Fibroblast of skin of left biceps (primary cell): Measurements from ENCODE around the gene PTPN7.
"Not testable (repeated sequence)": the region's sequence is repeated elsewhere in the genome, so short reads cannot be mapped to it uniquely, and the experiment has no call there.

Source experiments
- DNase-seq, 2 experiments: peaks; one replicate each; pipeline ENCODE4 v3.0.0-alpha.2; 2013; ENCODE audit warnings: low read depth in 2 of 2

The PTPN7 gene

DNA sequence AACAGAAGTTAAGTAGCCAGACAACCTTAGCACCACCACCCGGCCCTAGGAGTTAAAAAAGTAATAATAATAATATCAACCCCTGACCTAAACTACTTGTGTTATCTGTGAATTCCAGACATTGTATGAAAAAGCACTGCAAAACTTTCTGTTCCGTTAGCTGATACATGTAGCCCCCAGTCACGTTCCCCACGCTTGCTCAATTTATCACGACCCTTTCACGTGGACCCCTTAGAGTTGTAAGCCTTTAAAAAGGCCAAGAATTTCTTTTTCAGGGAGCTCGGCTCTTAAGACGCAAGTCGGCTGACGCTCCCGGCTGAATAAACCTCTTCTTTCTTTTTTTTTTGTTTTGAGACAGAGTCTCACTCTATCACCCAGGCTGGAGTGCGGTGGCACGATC, 6.7 kb upstream of the PTPN7 start:
- DNase-seq: not testable (repeated sequence)

DNA sequence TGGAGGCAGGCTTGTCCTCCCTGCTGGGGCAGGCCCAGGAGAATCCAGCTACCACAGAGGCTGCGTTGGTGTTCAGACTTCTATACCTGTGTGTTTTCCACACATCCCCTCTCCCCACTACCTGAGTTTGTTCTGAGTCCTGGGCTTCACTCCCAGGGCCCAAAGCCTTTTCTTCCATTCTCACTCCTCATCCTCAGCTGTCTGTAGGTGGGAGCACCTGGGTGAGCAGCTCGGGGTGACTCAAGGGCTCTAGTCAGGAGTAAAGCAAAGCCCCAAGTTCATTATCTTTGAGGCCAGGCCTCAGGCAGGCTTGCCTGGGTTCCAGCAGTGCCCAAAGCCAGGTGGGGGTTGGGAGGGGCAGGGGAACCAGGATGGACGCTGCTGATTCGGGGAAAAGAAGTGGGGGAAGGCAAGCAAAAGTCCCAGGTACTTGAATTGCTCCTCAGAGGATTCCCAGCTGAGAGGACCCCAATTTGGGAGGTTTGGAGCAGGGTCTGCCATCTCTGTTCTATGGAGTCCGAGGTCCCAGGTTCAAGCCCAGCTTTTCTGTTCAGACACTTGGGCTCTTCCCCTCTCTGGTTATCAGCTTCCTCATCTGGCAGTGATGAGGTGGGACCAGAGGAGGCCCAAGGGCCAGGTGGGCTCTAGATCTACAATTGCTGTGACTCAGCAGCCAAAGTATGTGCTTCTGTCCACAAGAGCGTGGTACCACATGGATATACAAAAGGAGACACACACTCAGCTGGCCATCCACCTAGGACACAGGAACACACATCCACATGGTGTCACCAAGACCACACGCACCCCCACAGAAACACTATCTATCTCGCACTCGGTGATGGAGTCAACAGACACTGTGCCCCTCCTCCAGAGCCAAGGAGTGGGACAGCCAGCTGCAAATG, 5.8 kb upstream of the PTPN7 start:
- DNase-seq: no peak

DNA sequence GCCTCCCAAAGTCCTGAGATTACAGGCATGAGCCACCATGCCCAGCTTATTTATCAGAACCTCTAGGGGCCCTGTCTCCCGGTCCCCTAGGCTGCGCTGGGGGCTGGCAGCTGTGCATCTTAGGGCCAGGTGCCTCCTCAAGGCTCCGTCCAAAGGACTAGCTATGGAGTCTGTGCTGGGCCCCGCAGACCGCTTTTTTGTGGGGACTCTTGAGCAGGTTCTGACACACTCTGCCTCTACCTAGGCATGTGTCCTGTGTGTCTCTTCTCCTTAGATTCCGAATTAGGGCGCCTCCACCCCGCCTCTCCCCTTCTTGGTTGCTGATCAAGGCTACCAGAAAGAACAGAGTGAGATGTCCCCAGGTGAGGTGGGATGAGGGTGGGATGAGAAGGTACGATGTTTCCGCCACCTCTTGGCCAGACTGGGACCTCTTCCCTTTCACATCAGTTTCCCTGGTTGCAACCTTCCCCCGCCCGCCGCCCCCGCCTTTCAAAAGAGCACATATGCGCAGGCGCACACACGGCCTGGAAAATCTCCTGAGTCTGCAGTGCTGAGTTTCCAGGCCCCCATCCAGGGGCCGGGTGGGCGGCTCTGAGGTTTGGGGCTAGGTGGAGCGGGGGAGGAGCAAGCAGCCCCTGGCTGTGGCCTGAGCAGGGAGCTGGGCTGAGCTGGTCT, 5.0 kb upstream of the PTPN7 start:
- no peak for DNase-seq

DNA sequence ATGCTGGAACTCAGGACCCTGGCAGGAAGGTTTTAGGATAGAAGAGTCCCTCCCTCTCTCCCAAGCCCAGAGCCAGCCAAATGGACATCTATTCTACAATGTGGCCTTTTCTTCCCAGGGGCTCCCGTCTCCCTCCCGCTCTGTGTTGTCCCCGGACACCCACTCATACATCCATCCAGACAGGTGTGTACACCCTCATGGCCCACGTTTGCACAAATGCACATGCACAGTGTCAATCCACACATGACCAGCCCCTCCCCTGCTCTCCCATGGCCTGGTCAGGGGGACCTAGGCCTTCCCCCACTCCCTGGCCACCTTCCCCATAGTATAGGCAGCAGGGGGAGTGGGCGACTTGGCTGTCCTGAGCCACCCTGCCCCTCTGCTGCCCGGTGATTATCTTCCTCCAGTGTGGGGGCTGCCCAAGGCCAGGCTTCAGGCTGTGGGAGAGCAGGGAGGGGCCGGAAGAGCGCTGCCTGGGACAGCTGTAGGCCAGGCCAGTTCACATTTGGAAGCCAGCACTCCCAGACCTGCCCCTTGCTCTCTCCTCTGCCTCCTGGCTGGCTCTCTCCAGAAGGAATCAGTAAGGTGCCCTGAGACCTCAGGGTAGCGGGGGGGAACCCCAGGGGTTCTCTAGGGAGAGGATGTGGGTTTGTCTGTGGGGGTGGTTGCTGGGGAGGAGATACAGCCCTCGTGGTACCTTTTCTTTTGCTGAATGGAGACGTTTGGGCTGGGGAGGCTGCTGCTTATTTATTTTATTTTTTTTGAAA, 4.1 kb upstream of the PTPN7 start:
- DNase-seq: no peak

DNA sequence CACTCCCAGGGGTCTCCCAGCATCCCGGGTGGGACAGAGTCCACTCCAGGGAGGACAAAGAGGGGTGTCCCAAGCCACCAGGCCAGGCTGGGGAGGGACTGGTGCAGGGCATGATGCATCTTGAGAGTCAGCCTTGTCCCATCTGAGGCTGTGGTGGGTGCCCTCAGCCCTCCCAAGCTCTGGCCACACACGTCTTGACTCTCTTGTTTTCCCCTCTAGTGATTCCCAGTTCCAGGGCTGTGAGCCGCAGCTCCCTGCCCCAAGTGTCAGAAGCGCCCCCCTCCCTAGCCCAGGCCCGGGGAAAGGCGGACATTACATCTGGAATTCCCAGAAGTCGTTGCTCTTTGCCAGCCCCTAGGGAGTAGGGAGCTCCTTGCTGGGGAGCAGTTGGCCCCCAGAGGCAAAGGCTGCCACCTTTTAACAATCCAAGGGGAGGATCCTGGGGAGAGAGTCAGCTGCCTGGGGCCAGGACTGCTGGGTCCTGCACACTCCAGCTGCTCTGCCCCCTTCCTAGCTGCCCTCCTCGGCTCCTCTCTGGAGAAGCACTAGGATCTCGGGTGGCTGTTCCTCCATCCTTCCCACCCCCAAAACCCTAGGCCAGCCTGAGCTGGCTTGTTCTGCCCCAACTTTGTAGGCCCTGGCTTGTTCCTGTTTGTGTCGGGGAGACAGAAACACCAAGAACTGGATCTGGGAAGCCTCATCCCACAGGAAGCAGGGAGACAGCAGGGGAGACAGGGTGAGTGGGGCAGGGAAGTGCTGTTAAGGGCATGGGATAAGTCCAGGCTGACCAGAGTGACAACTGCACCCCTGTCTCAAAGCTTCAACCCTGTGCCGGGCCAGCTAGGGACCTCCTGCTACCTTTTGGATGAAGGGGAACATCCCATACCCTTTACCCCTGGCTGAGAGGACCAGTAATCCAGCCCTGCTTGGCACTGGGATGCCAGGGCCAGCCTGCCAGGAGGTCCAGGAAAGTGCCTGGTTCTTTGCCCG, 3.2 kb upstream of the PTPN7 start:
- no peak for DNase-seq

DNA sequence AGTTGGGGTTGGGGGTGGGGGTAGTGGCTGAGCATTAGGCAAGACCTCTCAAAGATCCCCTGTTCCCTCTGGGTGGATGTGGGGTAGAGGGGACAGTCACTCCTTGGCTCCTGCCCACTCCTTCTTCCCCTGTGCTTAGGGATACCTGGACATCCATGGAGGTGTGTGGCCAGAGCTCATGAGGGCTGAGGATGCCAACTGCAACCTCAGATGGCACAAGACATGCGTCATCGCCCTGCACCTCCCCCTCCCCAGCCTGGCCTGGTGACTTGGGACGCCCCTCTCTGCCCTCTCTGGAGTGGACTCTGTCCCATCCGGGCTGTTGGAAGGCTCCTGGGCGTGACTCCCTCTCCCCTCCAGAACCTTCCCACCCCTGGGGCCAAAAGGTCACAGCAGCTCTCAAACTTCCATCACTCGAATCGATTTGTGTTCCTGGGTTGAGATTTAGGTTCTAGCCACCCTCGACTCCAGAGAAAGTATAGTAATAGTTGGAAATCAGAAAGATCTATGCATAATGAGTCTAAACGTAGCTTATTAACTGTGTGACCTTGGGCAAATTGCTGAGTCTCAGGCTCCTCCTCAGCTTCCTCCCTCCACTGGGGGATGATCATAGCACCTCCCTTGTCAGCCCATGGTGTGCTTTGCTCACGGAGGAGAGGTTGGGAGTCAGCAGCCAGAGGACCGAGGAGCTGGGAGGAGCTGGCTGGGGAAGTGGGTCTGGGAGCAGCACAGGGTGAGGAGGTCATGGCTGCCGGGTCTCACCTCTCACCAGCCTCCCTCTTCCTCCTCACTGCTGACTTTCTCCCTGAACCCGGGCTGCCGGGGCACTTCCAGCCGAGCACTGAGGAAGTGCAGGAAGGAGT, 2.2 kb upstream of the PTPN7 start:
- DNase-seq: no peak

DNA sequence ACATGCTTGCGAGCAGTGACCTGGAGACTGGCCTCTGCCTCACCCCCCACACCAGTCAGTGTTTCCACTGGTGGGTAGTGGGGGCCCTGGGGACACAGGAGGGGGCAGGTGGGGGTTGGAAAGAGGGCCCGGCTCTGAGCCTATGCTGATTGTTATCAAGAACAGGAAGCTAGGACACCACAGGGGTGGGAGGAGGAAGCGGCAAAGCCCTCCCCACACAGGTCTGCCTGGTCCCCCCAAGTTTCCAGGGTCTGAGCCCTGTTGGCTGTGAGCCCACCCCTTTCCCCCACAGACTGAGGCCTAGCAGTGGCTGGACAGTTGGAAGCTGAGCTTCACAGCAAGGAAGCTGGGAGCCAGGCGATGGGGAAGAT, 1.6 kb upstream of the PTPN7 start:
- no peak for DNase-seq

DNA sequence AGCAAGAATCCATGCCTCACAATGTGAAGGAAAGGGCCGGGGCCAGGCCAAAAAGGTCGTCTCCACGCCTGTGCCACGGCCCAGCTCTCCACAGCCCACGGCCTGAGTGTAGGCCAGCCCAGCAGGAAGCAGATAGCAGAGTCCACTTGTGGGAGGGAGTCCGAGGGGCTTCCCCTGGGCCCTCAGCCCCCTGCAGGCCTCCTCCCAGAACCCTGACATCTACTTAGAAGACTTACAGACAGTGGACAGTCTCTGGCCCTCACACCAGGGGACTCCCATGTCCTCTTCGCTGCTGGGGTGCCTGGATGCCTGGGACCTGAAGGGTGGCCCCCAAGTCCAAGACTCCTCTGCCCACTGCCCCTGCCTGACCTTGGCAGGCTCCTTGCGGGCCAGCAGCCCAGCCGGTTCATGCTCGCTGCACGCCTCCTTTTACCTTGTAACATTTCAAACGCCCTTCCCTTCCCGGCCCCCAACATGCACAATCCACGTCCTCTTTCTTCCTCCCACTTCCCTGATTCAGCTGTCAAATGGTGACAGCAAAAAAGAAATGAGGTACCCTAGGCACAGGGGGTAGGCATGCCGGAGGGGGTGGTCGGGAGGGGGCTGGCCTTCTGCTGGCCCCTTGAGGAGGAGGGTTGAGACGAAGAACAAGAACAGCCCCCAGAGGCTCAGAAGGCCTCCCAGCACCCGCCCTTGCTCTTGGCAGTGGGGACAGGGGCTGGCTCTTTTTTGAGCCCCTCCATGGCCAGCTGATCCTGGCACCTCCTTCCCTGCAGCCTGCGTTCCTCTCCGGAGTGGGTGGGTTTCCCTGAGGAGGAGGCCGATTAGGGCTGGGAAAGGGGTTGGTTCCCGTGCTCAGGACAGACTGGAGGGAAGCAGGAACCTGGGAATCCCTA, 997 bp upstream of the PTPN7 start:
- no peak for DNase-seq

DNA sequence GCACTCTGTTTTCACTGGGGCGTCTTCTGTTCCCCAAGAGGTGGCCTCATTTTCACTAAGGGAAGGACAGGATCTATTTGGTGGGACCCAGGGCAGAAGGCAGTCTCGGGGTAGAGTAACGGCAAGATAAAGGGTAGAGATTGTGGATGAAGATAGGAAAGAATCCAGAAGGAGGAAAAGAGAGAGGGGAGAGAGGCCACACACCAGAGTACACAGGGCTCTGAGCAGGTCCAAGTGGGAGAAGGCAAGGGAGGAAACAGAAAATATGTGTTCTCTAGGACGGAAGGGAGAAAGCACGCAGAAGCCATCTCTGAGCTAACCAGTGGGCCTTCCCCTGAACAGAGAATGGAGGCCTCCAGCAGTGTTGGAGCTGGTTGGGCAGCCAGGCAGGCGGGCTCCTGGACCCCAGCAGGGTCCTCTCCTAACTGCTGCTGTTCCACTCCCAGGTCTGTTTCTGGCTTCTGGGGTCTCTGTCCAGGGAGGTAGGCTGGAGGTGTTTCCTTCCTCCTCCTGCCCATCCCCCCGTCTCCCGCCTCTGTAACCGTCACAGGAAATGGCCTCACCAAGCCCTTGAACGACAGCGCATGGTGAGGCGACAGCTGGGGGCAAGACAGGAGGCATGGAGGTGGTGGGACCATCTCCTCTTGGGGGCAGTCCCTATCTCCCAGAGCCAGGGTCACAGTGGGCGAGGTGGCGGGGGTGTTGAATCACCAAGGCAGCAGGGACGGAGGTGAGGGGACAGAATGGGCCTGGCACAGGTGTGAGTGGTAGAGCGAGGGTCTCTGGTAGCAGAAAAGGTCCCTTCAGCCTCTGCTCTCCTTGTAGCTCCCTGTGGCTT, 649 bp downstream of the PTPN7 start:
- DNase-seq: no peak

DNA sequence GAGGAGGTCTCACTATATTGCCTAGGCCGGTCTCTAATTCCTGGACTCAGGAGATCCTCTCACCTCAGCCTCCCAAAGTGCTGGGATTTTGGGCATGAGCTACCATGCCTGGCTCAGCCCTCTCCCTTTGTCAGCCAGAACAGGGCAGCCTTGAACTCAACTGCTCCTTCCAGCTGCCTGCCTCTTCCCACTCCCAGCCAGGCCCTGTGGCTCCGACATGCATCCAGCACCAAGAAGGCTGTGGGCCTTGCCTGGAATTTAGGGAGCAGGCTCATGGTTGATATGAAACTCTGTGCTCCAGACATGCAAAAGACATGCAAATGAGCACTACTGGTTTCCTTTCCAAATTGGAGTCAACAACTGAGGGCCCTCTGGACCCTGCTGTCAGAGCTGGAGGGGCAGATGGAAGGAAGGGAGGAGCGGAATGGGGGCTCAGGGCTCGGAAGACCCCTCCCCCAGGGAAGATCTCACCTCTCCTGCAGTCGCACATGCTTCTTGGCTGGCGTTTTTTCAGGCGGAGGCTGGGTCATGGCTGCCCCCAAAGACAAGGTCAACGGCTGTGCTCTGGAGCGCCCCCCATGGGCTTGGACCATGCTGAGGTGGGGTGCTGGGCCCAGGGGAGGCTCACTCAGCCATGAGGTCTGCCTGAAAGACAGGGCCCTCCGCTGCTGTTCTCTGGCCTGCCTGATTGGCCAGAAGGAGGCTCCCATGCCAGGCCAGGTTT, 1.4 kb downstream of the PTPN7 start:
- DNase-seq: no peak

DNA sequence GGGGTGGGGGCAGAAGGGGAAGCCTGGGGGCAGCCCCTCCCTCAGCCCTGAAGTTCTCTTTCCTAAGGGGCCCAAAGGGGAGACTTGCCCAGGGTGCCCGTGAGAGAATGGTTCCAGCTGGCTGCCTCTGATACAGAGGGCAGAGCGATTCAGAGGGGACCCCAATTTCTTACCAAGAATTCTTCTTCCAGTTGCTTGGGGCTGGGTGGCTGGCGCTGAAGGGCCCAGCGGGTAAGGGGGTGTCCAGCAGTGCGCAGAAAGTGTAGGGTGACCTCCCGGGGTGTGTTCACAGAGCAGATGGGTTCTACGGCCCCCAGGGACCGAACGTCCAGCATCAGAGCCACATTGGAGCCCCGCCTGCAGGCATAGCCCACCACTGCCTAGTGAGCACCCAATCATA, 2.5 kb downstream of the PTPN7 start:
- DNase-seq: no peak

DNA sequence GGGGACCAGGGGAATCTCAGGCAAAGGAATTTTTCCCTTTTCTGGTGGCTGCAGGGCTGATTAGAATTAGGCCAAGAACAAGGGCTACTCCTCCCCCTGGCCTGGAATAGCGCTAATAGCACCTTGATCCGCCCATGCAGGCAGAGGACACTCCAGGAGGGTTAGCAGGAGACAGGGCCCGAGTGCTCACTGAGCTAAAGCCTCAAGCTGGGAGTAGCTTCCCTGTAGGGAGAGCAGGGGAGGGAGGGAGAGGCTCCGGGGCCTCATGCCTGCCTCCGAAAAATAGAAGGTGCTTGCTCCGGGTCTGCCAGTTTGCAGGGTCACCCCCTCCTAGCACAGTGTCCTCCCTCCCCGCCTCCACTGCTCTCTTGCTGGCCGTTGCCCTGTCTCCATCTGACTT, 3.8 kb downstream of the PTPN7 start:
- DNase-seq: no peak

DNA sequence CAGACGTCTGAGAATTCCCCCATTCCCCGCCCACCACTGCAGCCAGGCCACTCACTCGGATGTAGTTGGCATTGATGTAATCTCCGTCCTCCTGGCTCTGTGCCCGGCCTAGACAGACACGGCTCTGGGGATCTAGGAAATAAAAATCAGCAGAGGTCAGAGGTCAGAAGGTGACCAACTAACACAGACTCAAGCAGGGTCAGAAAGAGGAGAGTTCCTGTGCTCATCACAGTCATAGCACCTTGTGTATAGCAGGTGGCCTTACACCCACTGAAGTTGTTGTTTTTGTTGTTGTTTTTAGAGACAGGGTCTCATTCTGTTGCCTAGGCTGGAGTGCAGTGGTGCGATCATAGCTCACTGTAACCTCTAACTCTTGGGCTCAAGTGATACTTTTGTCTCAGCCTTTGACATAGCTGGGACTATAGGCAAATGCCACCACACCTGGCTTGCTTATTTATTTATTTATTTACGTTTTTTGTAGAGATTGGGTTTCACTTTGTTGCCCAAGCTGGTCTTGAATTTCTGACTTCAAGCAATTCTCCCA, 4.9 kb downstream of the PTPN7 start:
- no peak for DNase-seq

DNA sequence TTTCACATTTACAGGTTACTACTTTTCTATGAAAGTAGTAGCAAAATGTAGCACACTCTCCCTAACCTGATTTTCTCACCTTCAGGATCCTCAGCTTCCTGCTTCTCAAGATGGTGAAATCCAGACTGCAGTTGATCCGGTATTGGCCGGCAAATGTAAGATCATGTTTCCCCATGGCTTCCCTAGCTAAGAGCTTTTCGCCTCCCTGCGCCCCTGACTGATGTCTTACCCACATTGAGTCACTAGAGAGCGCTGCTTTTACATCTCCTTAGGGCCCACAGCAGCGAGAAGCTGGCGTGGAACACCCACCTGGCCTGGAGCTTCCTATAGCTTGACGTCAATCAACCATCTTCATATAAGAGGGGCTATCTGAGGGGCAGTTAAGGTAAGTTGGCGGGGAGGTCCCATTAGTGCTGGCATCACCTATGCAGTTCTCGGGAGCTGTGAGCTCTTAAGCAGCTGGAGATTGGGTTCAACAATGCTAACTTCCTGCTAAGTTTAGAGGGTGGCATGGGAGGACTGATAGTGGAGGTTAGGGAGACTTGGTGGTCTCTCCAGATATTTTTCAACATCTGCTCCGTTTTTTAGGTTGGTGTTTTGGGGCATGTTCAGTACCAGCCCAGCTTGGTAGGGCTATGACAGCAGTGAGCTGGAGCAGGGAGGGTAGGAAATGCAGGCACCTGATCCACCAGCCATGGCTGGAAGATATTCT, 5.5 kb downstream of the PTPN7 start:
- peak in 1 of 2 experiments; percentile 23 for DNase-seq

DNA sequence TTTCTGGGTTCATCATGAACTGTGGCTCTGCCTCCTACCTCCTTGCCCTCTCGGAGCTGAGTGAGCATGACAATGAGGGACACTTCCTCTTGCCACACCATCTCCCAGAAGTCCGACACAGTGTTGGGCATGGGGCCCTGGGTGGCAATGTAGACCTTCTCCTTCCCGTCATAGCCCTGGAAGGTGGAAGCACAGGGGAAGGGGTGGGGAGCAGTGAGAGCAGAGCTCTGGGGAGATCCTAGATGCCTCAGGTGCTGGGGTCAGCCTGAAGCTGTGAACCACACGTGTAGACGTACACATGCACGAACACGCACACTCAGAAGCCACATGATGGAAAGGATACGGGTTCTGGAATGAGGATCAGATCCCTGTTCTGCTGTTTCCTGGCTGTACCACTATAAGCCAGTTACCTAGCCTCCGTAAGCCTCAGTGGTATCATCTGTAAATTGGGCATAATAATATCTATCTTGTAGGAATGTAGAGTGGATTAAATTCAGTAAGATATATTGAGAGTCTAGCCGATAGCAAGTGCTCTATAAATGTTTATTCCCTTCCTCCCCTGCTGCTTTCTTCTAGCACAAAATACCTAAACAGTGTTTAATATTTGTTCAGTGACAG, 6.1 kb downstream of the PTPN7 start:
- no peak for DNase-seq

DNA sequence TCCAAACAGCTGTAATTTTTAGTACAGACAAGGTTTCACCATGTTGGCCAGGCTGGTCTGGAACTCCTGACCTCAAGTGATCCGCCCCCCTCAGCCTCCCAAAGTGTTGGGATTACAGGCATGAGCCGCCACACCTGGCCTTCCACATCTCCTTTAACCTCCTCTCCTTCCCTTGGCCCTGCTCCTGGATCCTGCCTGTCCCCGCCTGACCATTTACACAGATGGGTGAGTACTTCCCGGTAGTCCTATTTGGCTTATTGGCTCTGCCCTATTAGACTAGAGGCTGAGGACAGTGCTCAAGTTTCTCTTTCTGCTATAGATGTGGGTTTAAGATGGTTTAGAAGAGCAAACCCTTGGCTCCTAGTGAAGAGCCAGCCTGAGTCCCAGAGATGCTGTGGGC, 7.1 kb downstream of the PTPN7 start:
- DNase-seq: no peak
